HG02678 (cell line): ENCODE results near the gene ITGB2.

Experiments used
- ATAC-seq: cut with Tn5 transposase; IDR thresholded peaks from one replicate; pipeline ENCODE4 v1.9.1; 2021; ENCODE audit warnings: mild to moderate bottlenecking, moderate library complexity; ENCODE audit not compliant: unreplicated experiment

The ITGB2 gene

GRCh38 chr21:44871576-44872269 is 49.0 kb downstream of the ITGB2 start:
- ATAC-seq, result no peak

GRCh38 chr21:44870748-44871495 is 49.8 kb downstream of the ITGB2 start:
- no peak for ATAC-seq

- ATAC-seq, result no peak
Measured at GRCh38 chr21:44869781-44870747, 50.6 kb downstream of the ITGB2 start.

- no peak for ATAC-seq
Measured at GRCh38 chr21:44868707-44869106, 52.0 kb downstream of the ITGB2 start.

- ATAC-seq, result no peak
Measured at GRCh38 chr21:44867999-44868700, 52.5 kb downstream of the ITGB2 start.

GRCh38 chr21:44867464-44867863 is 53.2 kb downstream of the ITGB2 start:
- no peak for ATAC-seq

- no peak for ATAC-seq
Measured at GRCh38 chr21:44866780-44867179, 53.9 kb downstream of the ITGB2 start.

- peak; percentile 63 for ATAC-seq
Measured at GRCh38 chr21:44865561-44866280, 55.0 kb downstream of the ITGB2 start.

- no peak for ATAC-seq
Measured at GRCh38 chr21:44862869-44863685, 57.6 kb downstream of the ITGB2 start.

GRCh38 chr21:44858791-44859190 is 61.9 kb downstream of the ITGB2 start:
- ATAC-seq, result no peak

GRCh38 chr21:44858291-44858690 is 62.4 kb downstream of the ITGB2 start:
- ATAC-seq, result no peak

GRCh38 chr21:44857127-44857892 is 63.4 kb downstream of the ITGB2 start:
- ATAC-seq, result no peak

GRCh38 chr21:44856131-44856530 is 64.6 kb downstream of the ITGB2 start:
- ATAC-seq, result no peak

- ATAC-seq, result no peak
Measured at GRCh38 chr21:44855572-44855971, 65.1 kb downstream of the ITGB2 start.

GRCh38 chr21:44854664-44855446 is 65.8 kb downstream of the ITGB2 start:
- ATAC-seq, result no peak

- no peak for ATAC-seq
Measured at GRCh38 chr21:44854391-44854663, 66.4 kb downstream of the ITGB2 start.

GRCh38 chr21:44853601-44854390 is 66.9 kb downstream of the ITGB2 start:
- ATAC-seq, result no peak
